HFFc6 (cell line): ENCODE results near the gene RNF214. TPM values are rescaled to one million over a fixed set of nuclear protein-coding genes. Genes with fewer than 3 reads are reported as not detected.

Experiments used
- DNase-seq: peaks from one replicate; pipeline ENCODE4 v3.0.0-alpha.2; 2018
- H3K27ac Mint-ChIP-seq: 2 replicates; pipeline ENCODE4 v1.8.0; 2020; ENCODE audit warnings: mild to moderate bottlenecking, mixed read lengths
- H3K27me3 Mint-ChIP-seq: 2 replicates; pipeline ENCODE4 v1.8.0; 2021; ENCODE audit warnings: mild to moderate bottlenecking, moderate library complexity, mixed read lengths; ENCODE audit not compliant: insufficient read depth
- H3K36me3 Mint-ChIP-seq: 2 replicates; pipeline ENCODE4 v1.8.0; 2021; ENCODE audit warnings: low read depth, mixed read lengths
- H3K4me1 Mint-ChIP-seq: 2 replicates; pipeline ENCODE4 v1.8.0; 2020; ENCODE audit warnings: low read depth, mixed read lengths
- H3K4me3 Mint-ChIP-seq: 2 replicates; pipeline ENCODE4 v1.8.0; 2020; ENCODE audit warnings: mild to moderate bottlenecking, moderate library complexity, mixed read lengths
- H3K9me3 Mint-ChIP-seq: 2 replicates; pipeline ENCODE4 v1.8.0; 2020; ENCODE audit warnings: mild to moderate bottlenecking, mixed read lengths
- total RNA-seq, 6 experiments: library from RNA; stranded (reverse); fragmentation: NEBNext Ultra II Directional; extraction: Animal tissue kit (Norgen Biotek cat#: 25700); gene quantifications; 2 replicates in 1 of 6; 3 replicates in 5 of 6; pipeline ENCODE4 v1.2.3, GENCODE V29; 2021
- TF ChIP-seq, protein P1 (sequence below): fragments of 200-600 bp; sonication (generic); IDR thresholded peaks from 2 replicates; pipeline ENCODE4 v1.5.0; 2021; ENCODE audit warnings: antibody characterized with exemption, mild to moderate bottlenecking

Gene RNF214
- total RNA-seq, 6 experiments from 2014 or later, result 17.7 to 25.6 (median 22.1) TPM

DNA sequence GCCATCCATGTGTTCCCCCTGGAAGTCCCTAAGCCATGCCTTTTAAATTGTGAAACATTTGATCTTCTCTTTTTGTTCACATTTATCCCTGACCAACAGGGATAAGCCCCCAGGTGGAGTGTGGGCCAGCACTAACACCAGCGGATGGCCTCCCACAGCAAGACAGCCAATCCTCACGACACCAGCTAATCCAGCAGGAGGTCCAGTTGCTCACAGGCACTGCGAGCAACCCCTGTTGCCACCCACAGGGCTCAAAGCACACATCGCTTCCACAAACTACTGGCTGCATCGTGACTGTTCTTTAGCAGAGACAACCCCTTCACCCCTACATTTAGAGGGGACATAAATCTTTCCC, 2.6 kb upstream of the RNF214 start:
- DNase-seq, result no peak
- no peaks in the 10 kb centered on the region; the same call in 1 of the 2 replicates for H3K27me3 Mint-ChIP-seq
- TF ChIP-seq, protein P1, sequence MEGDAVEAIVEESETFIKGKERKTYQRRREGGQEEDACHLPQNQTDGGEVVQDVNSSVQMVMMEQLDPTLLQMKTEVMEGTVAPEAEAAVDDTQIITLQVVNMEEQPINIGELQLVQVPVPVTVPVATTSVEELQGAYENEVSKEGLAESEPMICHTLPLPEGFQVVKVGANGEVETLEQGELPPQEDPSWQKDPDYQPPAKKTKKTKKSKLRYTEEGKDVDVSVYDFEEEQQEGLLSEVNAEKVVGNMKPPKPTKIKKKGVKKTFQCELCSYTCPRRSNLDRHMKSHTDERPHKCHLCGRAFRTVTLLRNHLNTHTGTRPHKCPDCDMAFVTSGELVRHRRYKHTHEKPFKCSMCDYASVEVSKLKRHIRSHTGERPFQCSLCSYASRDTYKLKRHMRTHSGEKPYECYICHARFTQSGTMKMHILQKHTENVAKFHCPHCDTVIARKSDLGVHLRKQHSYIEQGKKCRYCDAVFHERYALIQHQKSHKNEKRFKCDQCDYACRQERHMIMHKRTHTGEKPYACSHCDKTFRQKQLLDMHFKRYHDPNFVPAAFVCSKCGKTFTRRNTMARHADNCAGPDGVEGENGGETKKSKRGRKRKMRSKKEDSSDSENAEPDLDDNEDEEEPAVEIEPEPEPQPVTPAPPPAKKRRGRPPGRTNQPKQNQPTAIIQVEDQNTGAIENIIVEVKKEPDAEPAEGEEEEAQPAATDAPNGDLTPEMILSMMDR, result no peak
- H3K4me1 Mint-ChIP-seq, result peaks cover 35% of the 10 kb centered on the region
- H3K27ac Mint-ChIP-seq, result peak overlapping the region; percentile 71
- H3K9me3 Mint-ChIP-seq, result no peaks in the 10 kb centered on the region
- peak overlapping the region; percentile 95; the same call in 1 of the 2 replicates for H3K4me3 Mint-ChIP-seq
- peaks cover 10% of the 10 kb centered on the region for H3K36me3 Mint-ChIP-seq

DNA sequence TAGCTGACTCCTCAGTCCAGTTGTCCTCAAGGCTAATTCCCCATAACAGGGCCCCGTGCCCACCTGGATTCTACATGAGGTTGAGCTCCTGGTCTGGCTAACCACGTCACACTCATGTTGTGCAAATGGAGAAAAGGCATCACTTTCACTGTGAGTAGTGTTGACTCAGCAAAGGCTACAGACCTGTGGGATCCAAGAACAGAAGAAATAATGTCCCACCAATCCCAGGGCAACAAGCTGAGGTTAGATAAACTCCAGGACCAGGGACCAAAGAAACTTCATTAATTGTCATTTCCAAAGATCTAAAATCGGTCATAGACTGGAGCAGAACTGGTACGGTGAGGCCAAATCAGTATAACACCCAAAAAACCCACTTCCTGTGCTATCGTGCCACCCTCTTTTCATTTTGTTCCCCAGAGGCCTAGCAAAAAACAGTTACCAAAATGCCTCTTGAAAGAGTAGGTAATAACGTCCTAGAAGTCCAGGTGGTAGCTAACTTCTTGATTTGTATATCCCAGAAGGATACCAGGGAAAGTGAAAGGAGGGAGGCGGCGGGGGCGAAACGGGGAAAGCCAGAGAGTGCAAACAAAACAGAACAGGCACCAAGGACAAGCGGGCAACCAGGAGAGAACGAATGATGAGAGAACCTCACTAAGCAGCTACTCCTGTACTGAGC, 2.0 kb upstream of the RNF214 start:
- H3K27me3 Mint-ChIP-seq, result no peaks in the 10 kb centered on the region; the same call in 1 of the 2 replicates
- peaks cover 35% of the 10 kb centered on the region for H3K4me1 Mint-ChIP-seq
- DNase-seq, result no peak

DNA sequence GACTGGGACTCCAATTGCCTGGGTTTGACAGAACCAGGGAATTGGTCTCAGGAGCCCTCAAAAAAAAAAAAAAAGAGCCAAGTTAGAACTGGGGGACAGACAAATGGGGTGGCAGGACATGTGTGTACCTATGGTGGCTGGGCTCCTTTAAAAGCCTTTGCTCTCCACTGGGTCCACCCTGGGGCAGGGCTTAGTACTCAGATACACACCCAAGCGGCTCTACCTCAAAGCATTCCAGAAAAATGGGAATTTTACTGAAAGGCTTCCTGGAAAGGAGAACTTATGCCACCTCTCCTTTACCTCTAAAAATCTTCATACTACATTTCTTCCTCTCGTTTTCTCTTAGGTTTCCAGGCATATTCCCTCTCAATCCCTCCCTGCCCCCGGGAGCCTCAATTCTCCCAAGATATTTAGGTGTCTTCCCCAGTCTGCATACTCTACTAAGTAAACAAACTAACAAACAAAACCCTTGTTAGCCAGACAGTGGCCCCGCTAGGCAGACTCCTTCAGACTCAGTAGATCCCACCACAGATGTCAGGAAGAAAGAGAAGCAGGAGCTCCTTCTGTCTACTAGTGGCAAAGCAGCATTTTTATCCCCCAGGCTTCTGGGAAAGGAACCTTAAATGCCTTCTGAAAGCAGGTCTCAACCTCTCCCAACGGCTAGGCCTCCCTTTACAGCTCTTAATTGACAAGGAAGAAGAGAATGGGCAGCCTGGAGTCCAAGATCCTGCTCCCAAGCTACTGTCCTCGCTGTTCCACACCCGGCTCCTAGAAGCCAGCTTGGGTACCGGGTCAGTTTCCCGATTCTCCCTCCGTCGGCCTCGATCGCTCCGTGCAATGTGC, 1.3 kb upstream of the RNF214 start:
- peaks cover 5% of the 10 kb centered on the region for H3K36me3 Mint-ChIP-seq
- H3K4me3 Mint-ChIP-seq, result peak overlapping the region; percentile 95
- H3K9me3 Mint-ChIP-seq, result no peaks in the 10 kb centered on the region
- H3K27me3 Mint-ChIP-seq, result no peaks in the 10 kb centered on the region; the same call in 1 of the 2 replicates
- H3K27ac Mint-ChIP-seq, result peak overlapping the region; percentile 71
- TF ChIP-seq, protein P1, result no peak
- DNase-seq, result no peak
- H3K4me1 Mint-ChIP-seq, result peaks cover 35% of the 10 kb centered on the region

More for the DNA sequence above, 2.0 kb upstream of the RNF214 start:
- H3K36me3 Mint-ChIP-seq, result peaks cover 6% of the 10 kb centered on the region
- no peaks in the 10 kb centered on the region for H3K9me3 Mint-ChIP-seq
- H3K27ac Mint-ChIP-seq, result peak overlapping the region; percentile 71
- peak overlapping the region; percentile 95 for H3K4me3 Mint-ChIP-seq
- TF ChIP-seq, protein P1, result no peak

DNA sequence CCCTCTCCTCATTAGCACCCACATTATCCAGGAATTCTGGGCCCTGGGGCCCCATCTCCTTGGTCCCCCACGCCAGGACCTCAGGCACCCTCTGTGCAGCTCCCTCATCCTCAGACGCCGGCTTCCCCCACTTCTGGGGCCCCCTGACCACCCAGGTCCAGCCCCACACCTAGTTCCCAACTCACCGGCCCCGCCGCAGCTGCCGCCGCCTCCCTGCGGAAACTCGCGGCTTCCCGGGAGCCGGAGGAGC, 704 bp upstream of the RNF214 start, which contains the start of gene PCSK7:
Gene PCSK7 (minus strand): TSS at position 232 of the 250 bp plus-strand sequence. CDS start 2,229 bp downstream, outside the sequence.
- H3K9me3 Mint-ChIP-seq, result no peaks in the 10 kb centered on the region

DNA sequence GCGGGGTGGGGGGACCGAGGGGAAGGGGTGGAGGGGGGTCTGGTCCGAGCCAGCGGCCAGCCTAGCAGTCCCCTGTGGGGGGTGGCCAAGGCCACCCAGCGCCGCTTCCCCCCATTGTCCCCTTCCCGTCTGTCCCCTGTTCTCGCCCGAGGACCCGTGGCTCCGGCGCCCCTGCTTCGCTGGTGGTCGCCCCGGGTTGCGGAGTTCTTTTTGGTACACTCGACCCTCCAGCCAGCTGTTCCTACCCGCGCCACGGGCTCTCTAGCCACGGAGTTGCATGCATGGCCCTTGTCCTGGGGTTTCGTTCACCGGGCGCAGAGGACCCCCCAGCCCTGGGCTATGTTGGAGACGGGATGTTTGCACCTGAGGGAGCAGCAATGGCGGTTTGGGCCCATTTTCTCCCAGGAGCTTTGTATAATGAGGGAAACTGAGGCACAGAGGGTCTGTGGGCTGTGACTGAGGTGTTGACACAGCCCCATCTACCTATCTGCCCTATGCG, 489 bp downstream of the RNF214 start:
- Mint-ChIP-seq H3K4me3 (peak overlapping the region; percentile 90), H3K36me3 (peaks cover 4% of the 10 kb centered on the region), H3K4me1 (peaks cover 35% of the 10 kb centered on the region), H3K9me3 (no peaks in the 10 kb centered on the region), H3K27ac (peak overlapping the region; percentile 79), H3K27me3 (no peaks in the 10 kb centered on the region; the same call in 1 of the 2 replicates)
- DNase-seq, result no peak
- TF ChIP-seq, protein P1, result no peak

More for the DNA sequence above, 704 bp upstream of the RNF214 start, which contains the start of gene PCSK7:
- Mint-ChIP-seq H3K27ac (peak within 1 kb of the TSS; percentile 97), H3K27me3 (no peaks in the 10 kb centered on the region; the same call in 1 of the 2 replicates), H3K36me3 (peaks cover 5% of the 10 kb centered on the region), H3K4me1 (peaks cover 35% of the 10 kb centered on the region), H3K4me3 (peak within 1 kb of the TSS; percentile 95)
- DNase-seq, result peak; percentile 48
- TF ChIP-seq, protein P1, result no peak
